NCI-H2196 treated with DMSO at 0.1 percent for 48 hours (cell line): ENCODE results near the gene SERGEF.

Source experiments
- DNase-seq: peaks from one replicate; lab custom pipeline; 2025; ENCODE audit not compliant: unreplicated experiment; lab: John Stamatoyannopoulos, UW

Gene SERGEF

GRCh38 chr11:17792161-17792560, 220.7 kb downstream of the SERGEF start:
- no peak for DNase-seq

- DNase-seq, result no peak
Observed at GRCh38 chr11:17791144-17791543, 221.7 kb downstream of the SERGEF start.

- no peak for DNase-seq
Observed at GRCh38 chr11:17790453-17790852, 222.4 kb downstream of the SERGEF start.

- DNase-seq, result no peak
Observed at GRCh38 chr11:17788084-17788483, 224.8 kb downstream of the SERGEF start.

GRCh38 chr11:17786824-17787525, 225.9 kb downstream of the SERGEF start:
- DNase-seq, result no peak

- no peak for DNase-seq
Observed at GRCh38 chr11:17783878-17784277, 229.0 kb downstream of the SERGEF start.

- no peak for DNase-seq
Observed at GRCh38 chr11:17782603-17783337, 230.1 kb downstream of the SERGEF start.

- no peak for DNase-seq
Observed at GRCh38 chr11:17782145-17782544, 230.7 kb downstream of the SERGEF start.

- DNase-seq, result no peak
Observed at GRCh38 chr11:17781626-17782025, 231.2 kb downstream of the SERGEF start.

GRCh38 chr11:17781221-17781620, 231.6 kb downstream of the SERGEF start:
- DNase-seq, result no peak

- DNase-seq, result no peak
Observed at GRCh38 chr11:17780668-17781067, 232.2 kb downstream of the SERGEF start.

- no peak for DNase-seq
Observed at GRCh38 chr11:17779861-17780594, 232.8 kb downstream of the SERGEF start.

GRCh38 chr11:17778956-17779860, 233.6 kb downstream of the SERGEF start:
- no peak for DNase-seq

- no peak for DNase-seq
Observed at GRCh38 chr11:17778352-17778751, 234.5 kb downstream of the SERGEF start.

- no peak for DNase-seq
Observed at GRCh38 chr11:17777738-17778091, 235.1 kb downstream of the SERGEF start.

GRCh38 chr11:17777086-17777737, 235.6 kb downstream of the SERGEF start:
- no peak for DNase-seq

- no peak for DNase-seq
Observed at GRCh38 chr11:17776212-17776875, 236.5 kb downstream of the SERGEF start.

- DNase-seq, result no peak
Observed at GRCh38 chr11:17775507-17776211, 237.2 kb downstream of the SERGEF start.

GRCh38 chr11:17775035-17775348, 237.9 kb downstream of the SERGEF start:
- DNase-seq, result no peak
